MM.1S (cell line): ENCODE data around the gene NGDN.

ENCODE experiments used
- CTCF ChIP-seq: fragments of 300-600 bp; sonication (generic); IDR thresholded peaks from 2 replicates; pipeline ENCODE4 v1.5.1; 2016; ENCODE audit warnings: antibody characterized with exemption, low read length, mixed read lengths
- EZH2phosphoT487 ChIP-seq: fragments of 300-600 bp; sonication (generic); IDR thresholded peaks from 2 replicates; pipeline ENCODE4 v1.6.1; 2018; ENCODE audit warnings: antibody characterized with exemption, low read length

DNA sequence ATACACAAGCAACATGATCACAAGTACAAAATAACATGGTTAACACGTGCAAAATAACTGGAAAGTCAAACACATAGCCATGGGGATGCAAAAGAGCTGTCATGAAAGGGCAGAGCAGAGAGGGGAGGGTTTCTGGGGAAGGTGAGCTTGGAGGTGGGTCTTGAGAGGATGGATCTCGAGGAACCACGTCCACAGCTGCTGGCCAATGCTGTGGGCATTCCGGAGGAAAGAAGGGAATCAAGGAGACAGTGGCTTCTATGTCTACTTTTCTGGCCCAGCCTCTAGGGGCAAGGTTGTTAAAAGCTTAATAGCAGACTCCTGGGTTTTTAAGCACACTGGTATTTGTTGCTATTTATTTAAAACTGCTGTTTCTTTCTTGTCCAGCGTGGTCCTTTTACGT lies 25.6 kb upstream of the NGDN start:
- no peak for TF ChIP-seq CTCF
- no peak for TF ChIP-seq EZH2phosphoT487
